Fibroblast of skin of scalp (primary cell): Measurements from ENCODE around the gene UNC80.

Experiments used
- DNase-seq: peaks from one replicate; pipeline ENCODE4 v3.0.0-alpha.2; 2013

UNC80 gene

GRCh38 chr2:209911486-209911885 is 139.9 kb downstream of the UNC80 start:
- DNase-seq: no peak

GRCh38 chr2:209913786-209914345 is 142.2 kb downstream of the UNC80 start:
- DNase-seq: no peak

GRCh38 chr2:209917154-209917771 is 145.6 kb downstream of the UNC80 start:
- no peak for DNase-seq

GRCh38 chr2:209918251-209918650 is 146.6 kb downstream of the UNC80 start:
- DNase-seq: no peak

- DNase-seq: no peak
These were observed 150.5 kb downstream of the UNC80 start for GRCh38 chr2:209922116-209922515.

- no peak for DNase-seq
These were observed 157.7 kb downstream of the UNC80 start for GRCh38 chr2:209929369-209929768.

GRCh38 chr2:209933499-209934483 is 162.2 kb downstream of the UNC80 start:
- peak; percentile 60 for DNase-seq

- no peak for DNase-seq
These were observed 164.6 kb downstream of the UNC80 start for GRCh38 chr2:209936106-209936666.

- no peak for DNase-seq
These were observed 166.3 kb downstream of the UNC80 start for GRCh38 chr2:209937893-209938292.

GRCh38 chr2:209938906-209939305 is 167.3 kb downstream of the UNC80 start:
- no peak for DNase-seq

- no peak for DNase-seq
These were observed 169.3 kb downstream of the UNC80 start for GRCh38 chr2:209940936-209941335.

- no peak for DNase-seq
These were observed 170.8 kb downstream of the UNC80 start for GRCh38 chr2:209942426-209942825.

- no peak for DNase-seq
These were observed 171.4 kb downstream of the UNC80 start for GRCh38 chr2:209942936-209943605.

- DNase-seq: no peak
These were observed 172.1 kb downstream of the UNC80 start for GRCh38 chr2:209943776-209944175.

GRCh38 chr2:209946539-209946938 is 174.9 kb downstream of the UNC80 start:
- no peak for DNase-seq

GRCh38 chr2:209956271-209956670 is 184.6 kb downstream of the UNC80 start:
- no peak for DNase-seq

- no peak for DNase-seq
These were observed 186.4 kb downstream of the UNC80 start for GRCh38 chr2:209958016-209958415.

- DNase-seq: no peak
These were observed 188.4 kb downstream of the UNC80 start for GRCh38 chr2:209960045-209960444.

GRCh38 chr2:209960676-209961630 is 189.3 kb downstream of the UNC80 start:
- peak; percentile 85 for DNase-seq

GRCh38 chr2:209965723-209966122 is 194.1 kb downstream of the UNC80 start:
- no peak for DNase-seq

GRCh38 chr2:209969692-209970091 is 198.1 kb downstream of the UNC80 start:
- DNase-seq: no peak
